Omental fat pad (tissue), 4 donors: ENCODE data around the gene NACA2. TPM values are rescaled to one million over a fixed set of nuclear protein-coding genes. Genes with fewer than 3 reads are reported as not detected.

Experiments
- ATAC-seq: fragments of 150-250 bp; one replicate; pipeline ENCODE4 v1.9.1; 2016; ENCODE audit warnings: mild to moderate bottlenecking, moderate library complexity; ENCODE audit not compliant: low FRiP score
- DNase-seq: peaks from one replicate; pipeline ENCODE4 v3.0.0-alpha.2; 2019; ENCODE audit warnings: low spot score
- total RNA-seq, 4 donors: library from RNA; depleted of rRNA; stranded (reverse); fragments of >200 nt; gene quantifications; one replicate each; pipeline ENCODE4 v1.1.0, GENCODE V29; 2016
- TF ChIP-seq, protein P1 (sequence below), 3 donors: fragments of 450-650 bp; IDR thresholded peaks; one replicate each; pipeline ENCODE4 v1.5.1; 2016 to 2017; ENCODE audit warnings: antibody characterized with exemption in 3 of 3, mild to moderate bottlenecking in 3 of 3, moderate library complexity in 2 of 3

The NACA2 gene
- total RNA-seq, 4 donors from 2014 or later, result not detected

DNA sequence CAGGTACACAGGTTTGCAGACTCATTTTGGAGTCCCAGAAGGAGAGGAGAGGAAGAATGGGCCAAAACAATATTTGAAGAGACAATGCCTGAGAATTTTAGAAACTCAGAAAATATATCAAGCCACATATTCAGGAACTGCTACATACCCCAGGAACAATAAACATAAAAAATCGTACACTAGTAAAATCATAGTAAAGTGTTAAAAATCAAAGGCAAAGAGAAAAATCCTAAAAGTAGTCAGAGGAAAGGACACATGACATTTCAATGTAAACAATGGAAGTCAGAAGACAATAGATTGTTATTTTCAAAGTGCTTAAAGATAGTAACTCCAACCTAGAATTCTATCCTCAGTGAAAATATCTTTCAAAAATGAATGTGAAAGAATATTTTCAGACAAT is 28.5 kb upstream of the NACA2 start:
- ATAC-seq, result no peak
- TF ChIP-seq, protein P1, sequence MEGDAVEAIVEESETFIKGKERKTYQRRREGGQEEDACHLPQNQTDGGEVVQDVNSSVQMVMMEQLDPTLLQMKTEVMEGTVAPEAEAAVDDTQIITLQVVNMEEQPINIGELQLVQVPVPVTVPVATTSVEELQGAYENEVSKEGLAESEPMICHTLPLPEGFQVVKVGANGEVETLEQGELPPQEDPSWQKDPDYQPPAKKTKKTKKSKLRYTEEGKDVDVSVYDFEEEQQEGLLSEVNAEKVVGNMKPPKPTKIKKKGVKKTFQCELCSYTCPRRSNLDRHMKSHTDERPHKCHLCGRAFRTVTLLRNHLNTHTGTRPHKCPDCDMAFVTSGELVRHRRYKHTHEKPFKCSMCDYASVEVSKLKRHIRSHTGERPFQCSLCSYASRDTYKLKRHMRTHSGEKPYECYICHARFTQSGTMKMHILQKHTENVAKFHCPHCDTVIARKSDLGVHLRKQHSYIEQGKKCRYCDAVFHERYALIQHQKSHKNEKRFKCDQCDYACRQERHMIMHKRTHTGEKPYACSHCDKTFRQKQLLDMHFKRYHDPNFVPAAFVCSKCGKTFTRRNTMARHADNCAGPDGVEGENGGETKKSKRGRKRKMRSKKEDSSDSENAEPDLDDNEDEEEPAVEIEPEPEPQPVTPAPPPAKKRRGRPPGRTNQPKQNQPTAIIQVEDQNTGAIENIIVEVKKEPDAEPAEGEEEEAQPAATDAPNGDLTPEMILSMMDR (IDR thresholded peaks at IDR 0.05), result no peak

DNA sequence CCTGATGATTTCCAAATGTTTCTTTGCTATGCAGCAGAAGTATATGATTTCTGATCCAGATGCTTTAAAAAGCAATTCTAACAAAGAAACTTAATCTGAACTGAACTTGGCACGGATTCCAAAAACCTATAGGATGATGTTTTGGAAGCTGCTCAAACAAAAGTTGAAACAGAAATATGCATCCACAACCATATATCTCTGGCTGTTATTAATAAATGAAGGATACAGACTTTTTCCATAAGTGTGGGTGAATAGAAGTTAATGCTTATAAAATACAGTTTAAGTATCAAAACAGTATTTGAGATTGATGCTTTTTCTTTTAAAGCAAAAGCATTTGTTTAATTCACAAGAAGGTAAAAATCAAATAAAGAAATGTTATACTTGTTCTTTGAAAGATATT is 27.9 kb upstream of the NACA2 start:
- no peak for ATAC-seq
- no peak for DNase-seq
- TF ChIP-seq, protein P1 (IDR thresholded peaks at IDR 0.05), result no peak

More for the DNA sequence above, 28.5 kb upstream of the NACA2 start:
- no peak for DNase-seq

DNA sequence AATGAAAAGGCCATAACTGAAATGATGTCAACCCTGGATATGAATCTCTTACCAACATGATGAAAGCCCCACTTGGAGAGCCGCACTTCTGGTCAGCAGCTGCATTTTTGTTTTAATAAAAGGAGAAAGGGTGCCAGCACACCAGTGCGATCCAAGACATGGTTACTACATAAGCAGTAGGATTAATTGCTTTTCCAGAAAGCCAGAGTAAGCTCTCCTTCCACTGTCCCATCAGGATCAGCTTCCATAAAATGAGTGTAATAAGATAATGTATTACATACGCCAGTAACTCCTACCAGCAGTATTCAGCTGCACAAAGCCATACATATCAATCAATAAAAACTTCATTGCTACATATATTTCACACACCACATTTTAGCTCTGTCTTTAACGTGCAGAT is 26.3 kb upstream of the NACA2 start:
- TF ChIP-seq, protein P1 (IDR thresholded peaks at IDR 0.05), result no peak
- no peak for DNase-seq
- no peak for ATAC-seq

DNA sequence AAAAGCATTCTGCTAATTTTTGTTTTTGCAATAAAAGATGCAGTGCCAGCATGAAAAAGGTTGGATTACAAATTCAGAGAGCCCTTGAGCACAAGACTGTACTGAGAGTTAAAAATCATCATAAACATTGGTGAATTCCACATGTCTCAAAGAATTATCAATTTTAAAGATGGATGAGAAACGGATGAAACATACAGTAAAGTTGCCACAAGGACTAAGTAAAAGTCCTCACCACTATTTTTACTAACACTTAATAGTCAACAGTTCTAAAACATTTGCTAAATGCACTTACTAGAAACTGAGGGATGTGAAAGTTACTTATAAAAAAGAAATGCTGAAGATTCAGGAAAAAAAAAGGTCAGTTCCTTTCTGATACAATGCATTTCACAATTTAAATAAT is 25.8 kb upstream of the NACA2 start:
- no peak for ATAC-seq
- TF ChIP-seq, protein P1 (IDR thresholded peaks at IDR 0.05), result no peak
- no peak for DNase-seq

DNA sequence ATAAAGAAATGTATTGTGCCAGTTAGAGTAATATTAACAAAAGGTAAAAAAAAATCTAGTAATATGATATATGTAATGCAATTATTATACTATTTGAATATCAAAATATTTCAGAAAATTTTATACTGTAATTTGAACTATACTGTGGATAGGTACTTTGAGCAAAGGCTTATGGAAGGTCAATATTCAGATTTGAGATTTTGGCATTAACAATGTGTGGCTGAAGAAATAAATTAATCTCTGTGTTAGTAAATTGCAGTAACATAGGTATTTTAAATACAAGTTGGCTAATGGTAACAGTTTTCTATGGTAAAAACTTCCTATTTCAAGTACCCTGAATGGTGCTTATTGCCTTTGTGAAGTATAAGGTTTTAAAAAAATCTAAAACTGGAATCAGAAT is 23.2 kb upstream of the NACA2 start:
- no peak for ATAC-seq
- TF ChIP-seq, protein P1 (IDR thresholded peaks at IDR 0.05), result no peak

DNA sequence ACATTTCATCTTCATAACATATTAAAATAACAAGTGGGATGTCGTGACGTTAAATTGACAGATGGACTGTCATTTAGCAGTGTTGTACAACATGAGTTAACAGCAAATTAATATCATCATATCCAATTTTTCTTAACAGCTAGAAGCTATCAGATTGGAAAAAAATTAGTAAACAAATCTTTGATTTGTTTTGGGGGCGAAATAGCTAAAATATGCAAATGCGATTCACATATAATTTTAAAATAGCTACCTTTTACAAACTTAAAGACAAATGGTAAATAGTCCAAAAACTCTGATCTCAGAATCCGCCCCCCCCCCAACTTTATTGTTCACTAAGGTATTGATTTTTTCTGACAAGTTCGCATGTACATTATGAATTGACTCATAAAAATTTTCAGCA is 20.3 kb upstream of the NACA2 start:
- TF ChIP-seq, protein P1 (IDR thresholded peaks at IDR 0.05), result no peak
- ATAC-seq (no peak), DNase-seq (no peak)

More for the DNA sequence above, 23.2 kb upstream of the NACA2 start:
- no peak for DNase-seq

DNA sequence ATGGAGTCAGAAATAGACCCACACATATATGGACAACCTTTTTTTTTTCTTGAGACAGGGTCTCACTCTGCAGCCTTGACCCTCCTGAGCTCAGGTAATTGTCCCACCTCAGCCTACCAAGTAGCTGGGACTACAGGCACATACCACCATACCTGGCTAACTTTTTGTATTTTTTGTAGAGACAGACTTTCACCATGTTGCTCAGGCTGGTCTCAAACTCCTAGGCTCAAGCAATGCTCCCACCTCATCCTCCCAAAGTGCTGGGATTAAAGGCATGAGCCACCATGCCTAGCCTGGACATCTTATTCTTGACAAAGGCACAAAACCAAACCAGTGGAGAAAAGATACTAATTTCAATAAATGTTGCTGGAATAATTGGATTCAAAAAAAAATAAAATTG is 14.7 kb upstream of the NACA2 start:
- DNase-seq (no peak), ATAC-seq (no peak)
- TF ChIP-seq, protein P1 (IDR thresholded peaks at IDR 0.05), result no peak
